ENCODE results near the gene PMEPA1.

PMEPA1 gene

DNA sequence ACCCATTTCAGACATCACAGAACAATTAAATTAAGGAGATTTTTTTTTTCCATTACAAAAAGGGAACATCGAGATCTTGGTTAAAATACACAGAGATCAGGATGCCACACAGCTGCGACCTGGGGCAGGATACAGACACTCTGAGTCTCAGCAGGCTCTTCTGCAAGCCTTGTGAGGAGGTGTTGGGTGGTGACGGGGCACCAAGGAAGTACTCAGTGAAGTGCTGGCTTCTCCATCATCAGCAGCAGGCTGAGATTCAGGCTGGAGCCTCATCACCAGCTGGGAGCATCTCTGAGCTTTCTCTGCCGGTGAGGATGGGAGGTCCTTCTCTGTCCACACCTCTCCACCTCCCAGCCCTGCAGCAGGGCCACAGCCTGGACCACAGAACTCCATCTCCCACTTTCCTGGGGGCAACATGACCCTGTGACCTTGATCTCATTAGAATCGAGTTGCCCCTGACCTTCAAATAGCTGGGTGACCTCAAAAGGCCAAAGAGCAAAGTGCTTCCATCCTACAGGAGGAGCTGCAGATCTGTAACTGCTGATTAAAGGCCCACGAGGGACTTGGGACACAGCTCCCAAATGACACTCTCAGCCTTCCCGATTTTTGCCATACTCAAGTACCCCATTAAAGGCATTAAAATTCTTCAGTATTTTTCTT lies 16.0 kb downstream of the PMEPA1 start:
- no peak for DNase-seq (ENCODE audit: low read depth in 2 of 2)

DNA sequence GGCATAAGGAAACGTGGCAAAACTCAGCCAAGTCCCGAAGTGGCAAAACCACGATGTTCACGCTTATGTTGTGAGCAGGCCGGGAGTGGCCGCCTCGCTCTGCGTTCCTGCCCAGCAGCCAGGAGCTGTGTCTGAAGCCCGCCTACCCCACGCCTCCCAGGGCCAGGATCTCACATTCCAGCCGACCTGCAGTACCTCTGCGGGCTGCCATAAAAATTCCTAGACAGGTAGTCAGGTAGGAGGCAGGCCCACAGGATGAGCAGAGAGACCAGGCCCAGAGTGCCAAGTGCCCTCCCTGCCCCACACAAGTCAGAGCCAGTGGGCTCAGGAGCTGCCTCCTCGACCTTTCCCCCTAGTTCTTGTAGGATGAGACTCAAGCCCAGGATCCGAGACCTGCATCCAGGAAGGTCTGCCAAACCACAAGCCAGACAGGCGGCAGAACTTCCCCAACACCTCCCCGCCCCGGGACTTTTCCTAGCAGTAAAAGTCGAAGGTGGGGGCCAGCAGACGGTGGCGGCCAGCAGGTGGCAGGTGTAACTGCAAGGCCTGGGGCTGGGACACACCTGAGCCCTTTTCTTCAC lies 16.7 kb downstream of the PMEPA1 start:
- DNase-seq (ENCODE audit: low read depth in 2 of 2): no peak

DNA sequence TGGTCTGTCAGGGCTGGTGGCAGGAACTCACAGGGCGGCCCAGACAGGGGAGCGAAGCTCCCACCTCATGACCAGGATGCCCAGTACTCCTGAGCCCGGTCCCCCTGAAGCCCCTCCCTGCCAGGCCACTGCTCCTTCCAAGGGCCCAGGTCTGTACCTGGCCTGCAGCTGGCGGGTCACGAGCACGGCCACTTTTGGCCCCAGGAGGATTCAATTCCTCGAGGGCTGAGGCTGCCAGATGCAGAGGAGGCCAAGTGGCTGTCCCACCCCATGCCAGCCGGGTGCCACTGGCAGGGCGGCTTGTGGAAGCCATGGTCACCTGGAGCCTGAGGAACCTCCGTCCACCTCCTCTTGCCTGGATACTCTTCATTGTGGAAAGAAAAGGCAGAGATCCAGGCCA lies 17.4 kb downstream of the PMEPA1 start:
- no peak for DNase-seq (ENCODE audit: low read depth in 2 of 2)

DNA sequence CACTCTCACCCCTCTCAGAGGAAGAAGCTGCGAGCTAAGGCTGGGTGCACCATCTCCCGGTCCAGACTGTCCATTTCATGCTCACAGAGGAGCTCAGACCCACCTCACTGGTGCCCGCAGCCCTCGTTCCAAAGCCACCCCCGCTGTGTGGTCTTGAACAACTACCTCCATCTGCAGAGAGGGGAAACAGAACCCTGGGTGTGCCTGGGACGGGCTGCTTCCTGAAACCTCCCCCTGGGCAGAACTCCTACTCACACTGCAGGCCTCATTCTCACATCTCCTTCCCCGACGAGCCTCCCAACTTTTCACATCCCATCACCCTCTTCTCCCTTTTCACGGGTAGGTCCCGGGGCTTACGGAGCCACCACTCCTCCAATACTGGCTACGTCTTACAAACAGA lies 18.1 kb downstream of the PMEPA1 start:
- no peak for DNase-seq (ENCODE audit: low read depth in 2 of 2)

DNA sequence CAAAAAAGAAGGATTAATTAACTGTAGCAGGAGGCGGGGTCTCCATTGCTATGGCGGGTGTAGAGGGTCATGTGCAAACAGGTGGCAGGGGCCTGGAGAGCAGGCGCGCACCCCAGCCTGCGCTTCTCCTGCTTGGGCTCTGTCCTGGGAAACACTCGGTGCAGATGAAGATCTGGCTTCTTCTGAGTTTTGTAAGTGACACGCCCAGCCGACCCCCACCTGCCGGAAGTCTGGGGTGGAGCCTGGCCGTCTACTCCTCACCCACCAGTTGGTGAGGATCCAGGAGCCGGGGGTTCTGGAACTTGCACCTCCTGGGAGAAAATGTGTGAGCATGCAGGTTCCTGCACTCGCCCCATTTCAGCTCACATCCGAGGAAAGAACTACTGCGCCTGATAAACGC lies 19.3 kb downstream of the PMEPA1 start:
- DNase-seq (ENCODE audit: low read depth in 2 of 2): no peak

DNA sequence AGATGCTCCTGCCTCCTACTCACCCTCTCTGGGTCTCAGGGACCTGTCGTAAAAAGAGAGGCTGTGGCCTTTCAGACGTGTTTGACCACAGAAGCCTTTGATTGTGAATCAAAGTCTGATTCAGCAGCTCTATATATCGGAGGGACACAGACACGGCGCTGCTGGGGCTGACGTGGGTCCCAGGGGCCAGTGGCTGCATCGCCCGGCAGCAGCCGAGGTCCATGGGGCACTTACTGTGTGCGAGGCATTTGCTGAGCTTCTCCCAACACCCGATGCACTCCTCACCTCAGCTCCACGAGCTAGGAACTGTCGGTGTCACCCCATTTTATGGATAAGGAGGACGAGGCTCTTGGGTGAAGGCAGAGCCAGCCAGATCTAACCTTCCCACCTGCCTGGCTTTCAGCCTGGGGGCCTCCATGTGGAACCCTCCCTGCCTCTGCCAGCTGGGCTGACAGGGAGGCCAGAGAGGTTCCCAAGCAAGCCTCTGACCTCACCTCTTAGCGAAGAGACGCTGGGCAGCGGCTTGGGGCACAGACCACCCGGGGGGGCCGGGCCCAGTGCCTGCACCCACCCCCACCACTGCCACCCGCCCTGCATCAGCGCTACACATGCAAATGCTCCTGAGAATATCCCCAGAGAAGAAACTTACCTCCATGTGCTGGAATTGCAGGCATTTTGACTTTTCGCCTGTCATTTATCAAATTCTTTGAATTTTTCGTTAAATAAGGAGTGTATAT lies 19.9 kb downstream of the PMEPA1 start:
- DNase-seq (ENCODE audit: low read depth in 2 of 2): no peak

DNA sequence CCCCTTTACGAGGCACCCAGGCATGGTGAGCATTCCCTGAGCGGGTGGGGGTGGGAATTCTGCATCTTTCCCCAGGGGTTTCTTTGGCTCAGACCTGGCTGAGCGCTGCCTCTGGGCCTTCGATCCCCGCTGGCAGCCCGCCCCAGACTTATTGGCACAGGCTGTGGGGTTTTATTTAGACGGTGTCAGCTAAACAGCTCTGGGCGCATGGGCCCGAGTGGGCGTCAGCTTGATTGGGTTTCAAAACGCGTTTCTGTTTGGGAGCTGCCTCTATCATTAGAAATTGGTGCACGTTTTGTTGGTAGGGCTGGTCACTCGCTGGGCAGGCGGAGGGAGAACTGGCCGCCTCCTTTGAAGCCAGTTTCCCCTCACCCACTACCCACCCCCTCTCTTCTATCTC lies 21.0 kb downstream of the PMEPA1 start:
- no peak for DNase-seq (ENCODE audit: low read depth in 2 of 2)

DNA sequence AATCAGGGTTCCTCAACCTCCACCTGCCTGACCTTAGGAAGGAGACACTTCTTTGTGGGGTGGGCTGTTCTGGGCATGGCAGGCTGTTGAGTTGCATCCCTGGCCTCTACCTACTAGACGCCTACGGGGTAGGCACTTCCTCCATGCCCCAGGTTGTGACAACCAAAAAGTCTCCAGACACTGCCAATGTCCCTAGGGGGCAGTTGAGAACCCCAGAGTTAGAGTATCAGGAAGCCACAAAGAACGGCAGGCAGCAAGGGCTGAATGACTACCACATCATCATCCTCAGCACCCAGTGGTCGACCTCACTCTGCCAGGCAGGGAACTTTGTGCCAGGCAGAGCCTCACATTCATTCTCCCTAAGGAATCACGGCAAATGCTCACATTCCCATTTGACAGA lies 21.5 kb downstream of the PMEPA1 start:
- DNase-seq (ENCODE audit: low read depth in 2 of 2): no peak

DNA sequence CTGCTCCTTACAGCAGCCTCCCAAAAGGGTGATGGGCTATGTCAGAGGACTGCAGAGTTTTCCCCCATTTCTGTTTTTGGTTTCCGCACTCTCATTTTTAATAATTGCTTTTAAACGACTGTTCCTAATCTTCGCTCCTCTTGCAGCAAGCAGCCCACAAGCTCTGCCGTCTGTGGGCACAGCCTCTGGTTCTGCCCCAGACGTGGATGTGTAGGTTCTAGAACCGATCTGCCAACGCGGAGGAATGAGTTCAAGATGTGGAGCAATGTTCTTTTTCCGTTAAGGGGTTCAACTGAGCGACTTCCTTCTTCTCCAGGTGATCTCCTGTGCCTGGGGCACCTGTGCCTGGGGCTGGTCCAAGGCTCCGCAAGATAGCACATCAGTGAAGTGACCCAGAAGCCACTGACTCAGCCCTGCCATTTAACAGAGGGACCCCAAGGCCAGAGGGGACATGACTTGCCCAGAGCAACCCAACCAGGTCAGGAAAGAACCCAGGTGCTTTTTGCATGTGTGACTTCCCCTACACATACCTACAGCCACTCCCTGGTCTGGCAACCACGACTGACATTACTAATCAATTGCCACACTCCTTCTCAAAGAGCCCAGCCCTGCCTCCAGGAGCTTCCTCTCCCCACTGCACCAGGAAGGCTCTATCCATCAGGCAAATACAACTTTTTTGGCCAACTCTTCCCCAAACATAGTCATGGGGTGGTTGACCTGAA lies 22.7 kb downstream of the PMEPA1 start:
- no peak for DNase-seq (ENCODE audit: low read depth in 2 of 2)

DNA sequence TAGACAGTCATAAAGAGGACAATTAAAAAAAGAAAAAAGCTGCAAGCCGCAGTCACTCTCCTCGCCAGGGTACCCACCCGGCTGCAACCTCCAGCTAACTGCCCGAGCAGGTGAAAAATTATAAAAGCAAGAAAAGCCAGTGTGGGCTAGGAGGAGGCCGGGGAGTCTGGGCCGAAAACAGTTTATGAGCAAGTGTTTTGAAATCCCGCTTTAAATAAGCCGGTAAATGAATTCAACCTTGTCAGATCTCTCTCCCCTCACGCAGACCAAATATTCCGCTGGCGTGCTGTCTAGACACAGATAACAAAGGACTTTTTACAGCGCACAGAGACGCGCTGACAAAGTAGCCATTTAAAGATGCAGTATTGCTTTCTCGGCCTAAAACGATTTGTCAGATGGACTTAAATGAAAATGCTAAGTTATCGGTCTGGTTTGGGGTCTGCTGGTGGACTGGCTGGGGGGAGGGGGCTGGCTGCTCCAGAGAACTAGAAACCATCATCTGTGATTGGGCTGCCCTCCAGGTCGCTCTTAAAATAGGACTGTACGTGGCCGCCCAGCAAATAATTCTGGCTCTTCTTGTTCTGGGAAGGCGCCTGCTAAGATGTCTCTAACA lies 24.6 kb downstream of the PMEPA1 start:
- DNase-seq (ENCODE audit: low read depth in 2 of 2): no peak

DNA sequence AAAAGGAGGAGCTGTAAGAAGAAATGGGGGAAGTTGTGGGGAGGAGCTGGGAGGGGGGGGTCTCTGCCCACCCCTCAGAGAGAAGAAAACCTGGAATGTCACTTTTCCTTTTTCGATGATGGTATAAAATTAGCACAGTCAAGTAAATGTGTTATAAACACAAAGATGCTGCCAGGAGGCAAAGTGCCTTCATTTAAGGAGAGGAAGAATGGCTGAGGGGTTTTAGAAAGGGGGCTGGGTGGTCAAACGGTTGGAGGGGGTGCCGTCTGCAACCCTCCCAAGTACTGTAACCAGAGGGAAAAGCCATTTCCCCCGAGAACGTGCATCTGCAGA lies 25.0 kb downstream of the PMEPA1 start:
- no peak for DNase-seq (ENCODE audit: low read depth in 2 of 2)

DNA sequence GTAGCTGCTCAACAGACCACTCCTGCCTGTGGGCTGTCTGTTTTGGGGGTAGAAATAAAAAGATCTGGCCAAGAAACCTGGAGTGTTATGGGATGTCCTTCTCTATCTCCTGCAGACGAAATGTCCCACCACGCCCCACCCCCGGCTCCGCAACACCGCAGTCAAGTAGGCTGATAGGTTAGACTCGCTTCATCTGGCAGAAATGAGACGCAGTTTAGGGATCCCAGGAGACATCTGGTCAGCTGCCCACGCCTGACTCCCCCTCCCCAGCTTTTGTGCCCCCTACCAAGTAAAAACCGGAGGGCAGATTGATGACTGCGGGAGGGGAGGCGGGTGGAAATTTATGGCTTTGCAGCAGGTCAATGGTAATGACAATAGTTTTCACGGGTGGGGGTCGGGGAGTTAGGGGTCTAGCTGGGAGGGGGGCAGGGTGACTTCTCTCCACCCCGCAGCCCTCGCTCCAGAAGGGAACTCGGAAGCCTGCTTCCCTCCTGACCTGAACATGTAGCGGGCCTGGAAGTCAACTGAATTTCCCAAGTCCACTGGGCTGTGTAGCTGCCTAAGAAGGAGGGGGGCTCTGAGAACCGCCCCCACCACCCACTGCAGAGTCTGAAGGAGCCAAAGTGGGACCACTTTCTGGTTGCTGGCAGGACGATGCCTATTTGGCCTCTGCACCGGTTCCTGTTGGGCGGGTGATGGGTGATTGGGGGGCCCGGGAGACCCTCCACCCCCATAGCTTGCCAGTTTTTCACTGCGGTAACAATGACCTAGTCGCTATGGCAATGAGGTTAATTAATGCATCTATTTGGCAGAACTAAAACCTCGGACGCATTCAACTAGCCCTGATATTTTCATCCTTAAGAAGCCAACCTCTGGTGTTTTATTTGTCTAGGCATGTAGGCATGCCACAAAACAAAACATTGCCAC lies 25.7 kb downstream of the PMEPA1 start:
- no peak for DNase-seq (ENCODE audit: low read depth in 2 of 2)

DNA sequence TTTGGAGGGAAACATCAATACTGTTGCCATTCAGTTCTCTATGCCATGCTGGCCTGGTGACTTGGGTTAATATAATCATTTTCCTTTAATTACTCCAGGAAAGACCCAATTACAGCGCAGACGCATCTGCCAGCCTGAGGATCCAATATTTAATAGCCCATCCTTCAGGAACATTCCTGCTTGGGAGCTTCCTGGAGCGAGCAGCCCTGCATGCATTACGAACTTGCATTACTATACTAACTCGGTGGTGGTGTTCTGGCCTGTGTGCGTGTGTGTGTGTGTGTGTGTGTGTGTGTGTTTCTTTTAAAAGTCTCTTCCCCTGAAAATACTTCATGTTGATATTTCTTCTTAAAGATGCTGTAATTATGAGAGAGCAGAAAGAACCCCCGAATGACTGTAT lies 26.5 kb downstream of the PMEPA1 start:
- DNase-seq (ENCODE audit: low read depth in 2 of 2): no peak

DNA sequence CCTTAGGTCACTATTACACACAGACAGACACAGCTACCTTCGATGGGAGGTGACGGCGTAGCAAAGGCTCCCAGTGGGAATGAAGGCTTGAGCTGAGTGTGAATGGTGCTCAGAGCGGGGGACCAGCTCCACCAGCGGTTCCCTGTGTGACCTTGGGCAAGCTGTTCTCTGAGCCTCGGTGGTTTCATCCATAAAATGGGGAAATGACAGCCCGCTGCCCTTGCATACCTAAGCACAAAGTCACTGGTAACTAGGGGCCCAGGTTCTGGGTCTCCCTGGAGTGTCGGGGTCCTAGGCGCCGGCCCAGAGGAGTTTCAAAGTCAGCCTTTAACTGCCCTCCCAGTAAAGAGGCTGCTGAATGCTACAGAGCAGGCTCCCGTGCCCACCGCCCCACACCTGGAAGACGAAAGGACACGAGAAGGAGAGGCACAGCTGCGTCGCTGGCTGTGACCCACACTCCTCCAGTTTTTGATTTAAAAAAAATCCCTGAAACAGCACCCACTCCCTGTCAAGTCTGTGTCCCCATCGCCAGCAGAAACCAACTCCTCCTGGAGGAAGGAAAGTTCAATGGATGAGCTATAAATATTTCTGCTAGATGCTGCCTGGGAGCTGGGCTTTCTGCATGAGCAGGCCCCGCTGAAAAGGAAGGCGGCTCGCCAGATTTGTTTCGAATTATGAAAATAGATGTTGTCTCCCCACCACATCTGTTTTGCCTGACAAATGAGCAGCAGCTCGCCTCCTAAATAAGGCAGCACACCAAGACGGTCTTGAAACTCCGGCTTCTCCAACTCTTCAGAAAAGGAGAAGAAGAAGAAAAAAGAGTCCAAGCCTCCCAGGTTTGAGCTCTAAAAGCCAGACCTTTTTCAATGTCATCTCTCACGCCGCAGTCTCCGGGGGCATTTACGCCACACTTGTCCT lies 27.4 kb downstream of the PMEPA1 start:
- DNase-seq (ENCODE audit: low read depth in 2 of 2): no peak

DNA sequence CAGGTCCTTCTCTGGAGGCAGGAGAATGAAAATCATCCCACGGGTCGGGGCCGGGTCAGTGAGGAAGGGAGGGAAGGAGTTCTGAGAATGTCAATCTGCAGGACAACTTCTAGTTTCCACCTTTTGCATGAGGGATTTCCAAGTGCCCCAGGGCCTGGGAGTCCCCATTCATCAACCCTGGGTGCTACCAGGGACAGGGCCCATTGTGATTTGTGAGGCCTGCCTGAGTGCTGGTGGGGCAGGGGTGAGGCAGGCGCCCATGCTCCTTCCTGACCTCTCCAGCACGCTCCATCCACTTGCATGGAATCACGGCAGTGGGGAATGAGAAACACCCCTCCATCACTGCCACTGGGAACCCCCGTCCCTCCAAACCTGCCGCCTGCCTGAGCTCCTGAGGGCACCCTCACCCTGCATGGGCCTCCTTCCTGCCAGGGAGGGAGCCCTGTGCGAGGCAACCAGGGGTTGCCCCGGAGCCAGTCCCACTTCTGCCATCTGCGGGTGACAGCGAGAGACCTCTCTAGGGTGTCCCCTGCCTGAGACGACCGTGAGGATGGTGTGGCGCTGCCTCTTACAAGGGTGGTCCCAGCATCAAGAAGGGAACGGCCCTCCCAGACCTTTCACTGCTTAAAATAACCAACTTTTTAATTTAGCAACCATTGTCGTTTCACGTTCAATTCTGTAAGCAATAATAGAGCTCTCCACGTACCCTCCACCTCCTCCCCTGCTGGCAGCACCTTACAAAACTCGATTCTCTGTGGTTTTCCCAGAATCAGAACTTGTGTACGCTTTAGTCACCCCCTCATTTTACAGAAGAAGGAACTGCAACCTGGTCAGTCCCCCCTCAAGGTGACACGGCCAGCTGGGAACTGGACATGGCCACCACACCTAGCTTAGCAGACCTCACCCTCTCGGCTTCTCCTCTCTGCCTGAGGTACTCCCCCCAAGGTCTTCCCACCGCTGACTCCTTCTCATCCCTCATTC lies 28.6 kb downstream of the PMEPA1 start:
- peak in 1 of 2 donors; percentile 8 for DNase-seq (ENCODE audit: low read depth in 2 of 2)

DNA sequence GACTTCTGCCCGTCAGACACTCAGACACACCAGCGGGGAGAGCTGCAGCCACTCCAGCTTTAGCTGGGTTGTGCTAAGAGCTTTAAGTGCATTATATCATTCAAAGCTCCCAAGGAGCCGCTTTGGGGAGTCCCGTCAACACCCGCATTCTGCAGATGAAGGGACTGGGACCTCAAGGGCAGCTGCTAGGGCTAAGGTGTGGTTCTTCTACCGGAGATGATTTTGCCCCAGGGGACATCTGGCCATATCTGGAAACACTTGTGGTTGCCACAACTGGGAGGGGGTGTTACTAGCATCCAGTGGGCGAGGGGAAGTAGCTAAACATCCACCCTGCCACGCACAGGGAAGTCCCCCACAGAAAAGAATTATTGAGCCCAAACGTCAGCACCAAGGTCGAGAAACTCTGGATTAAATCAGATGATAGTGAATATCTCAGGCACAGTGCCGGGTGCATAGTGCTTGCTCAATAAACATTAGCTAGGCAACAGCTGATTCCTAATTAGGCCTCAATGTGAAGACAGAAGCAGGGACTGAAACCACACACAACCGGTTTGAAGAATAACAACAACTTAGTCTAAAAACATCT lies 29.6 kb downstream of the PMEPA1 start:
- no peak for DNase-seq (ENCODE audit: low read depth in 2 of 2)

DNA sequence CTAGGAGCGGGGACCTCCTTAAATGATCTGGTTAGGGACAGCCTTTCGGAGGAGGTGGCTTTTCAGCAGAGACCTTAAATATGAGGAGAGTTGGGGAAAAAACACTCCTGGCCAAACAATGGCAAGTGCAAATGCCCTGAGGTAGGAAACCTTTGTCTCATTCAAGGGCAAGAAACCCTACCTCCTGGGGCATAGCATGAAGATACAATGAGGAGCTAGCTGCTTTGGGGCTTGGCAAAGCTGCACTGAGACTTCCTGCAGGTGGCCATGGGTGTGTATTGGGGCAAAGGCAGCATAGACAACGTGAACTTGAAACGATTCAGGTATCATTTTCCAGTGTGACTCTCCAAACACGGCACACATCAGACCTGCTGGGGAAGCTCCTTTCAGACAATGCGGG lies 30.7 kb downstream of the PMEPA1 start:
- no peak for DNase-seq (ENCODE audit: low read depth in 2 of 2)

DNA sequence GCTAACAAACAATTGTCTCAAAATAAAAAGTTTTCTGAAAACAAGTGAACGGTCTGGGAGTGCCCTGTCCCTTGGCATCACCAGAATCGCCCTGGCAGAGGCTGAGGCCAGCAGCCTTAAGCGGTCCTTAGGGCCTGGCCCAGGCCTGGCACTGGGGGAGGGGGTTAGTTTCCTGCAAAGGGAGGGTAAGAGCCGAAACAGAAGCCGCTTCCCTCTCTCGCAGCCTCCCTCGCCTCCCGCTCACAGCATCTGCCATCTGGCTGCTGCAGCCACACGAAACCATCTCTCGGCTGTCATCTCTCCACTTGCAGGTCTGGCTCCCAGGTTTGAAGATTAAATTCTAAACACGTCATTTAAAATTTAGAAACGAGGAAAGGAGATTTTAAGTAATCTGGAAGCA lies 31.5 kb downstream of the PMEPA1 start:
- DNase-seq (ENCODE audit: low read depth in 2 of 2): no peak

DNA sequence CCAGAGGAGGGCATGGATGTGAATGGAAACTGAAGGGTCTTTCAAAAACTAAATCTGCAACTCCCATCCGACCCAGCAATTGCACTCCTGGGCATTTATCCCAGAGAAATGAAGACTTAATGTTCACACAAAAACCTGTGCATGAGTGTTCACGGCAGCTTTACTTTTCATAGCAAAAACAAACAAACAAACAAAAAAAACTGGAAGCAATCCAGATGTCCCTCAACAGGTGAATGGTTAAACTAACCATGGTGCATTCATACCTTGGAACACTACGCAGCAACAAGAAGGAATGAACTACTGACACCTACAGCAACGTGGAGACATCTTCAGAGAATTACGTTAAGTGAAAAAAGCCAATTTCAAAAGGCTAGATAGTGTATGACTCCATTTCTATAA lies 32.2 kb downstream of the PMEPA1 start:
- no peak for DNase-seq (ENCODE audit: low read depth in 2 of 2)
